ENCODE data around the gene FNBP1.
A peak's percentile ranks its signal among the peaks of the same experiment; 100 is the strongest.

The FNBP1 gene

GRCh38 chr9:130042885-130043653 is at the start of gene FNBP1:
Gene FNBP1, minus strand, starts transcription at chr9:130043189. Its CDS starts 214 bp downstream, at chr9:130042975.
- DNase-seq (ENCODE audit: low read depth in 2 of 2): peak; percentile 68 to 69

GRCh38 chr9:130090915-130091314 is 47.9 kb upstream of the FNBP1 start:
- no peak for DNase-seq (ENCODE audit: low read depth in 2 of 2)

GRCh38 chr9:130089141-130089540 is 46.2 kb upstream of the FNBP1 start:
- no peak for DNase-seq (ENCODE audit: low read depth in 2 of 2)

- no peak for DNase-seq (ENCODE audit: low read depth in 2 of 2)
Observed at GRCh38 chr9:130088051-130088450, 45.1 kb upstream of the FNBP1 start.

- no peak for DNase-seq (ENCODE audit: low read depth in 2 of 2)
Observed at GRCh38 chr9:130084337-130084736, 41.3 kb upstream of the FNBP1 start.

GRCh38 chr9:130078547-130078946 is 35.6 kb upstream of the FNBP1 start:
- DNase-seq (ENCODE audit: low read depth in 2 of 2): no peak

- DNase-seq (ENCODE audit: low read depth in 2 of 2): no peak
Observed at GRCh38 chr9:130073373-130073772, 30.4 kb upstream of the FNBP1 start.

GRCh38 chr9:130072515-130073235 is 29.7 kb upstream of the FNBP1 start:
- no peak for DNase-seq (ENCODE audit: low read depth in 2 of 2)

GRCh38 chr9:130069048-130069447 is 26.1 kb upstream of the FNBP1 start:
- DNase-seq (ENCODE audit: low read depth in 2 of 2): no peak

GRCh38 chr9:130064621-130065020 is 21.6 kb upstream of the FNBP1 start:
- no peak for DNase-seq (ENCODE audit: low read depth in 2 of 2)

GRCh38 chr9:130062750-130063149 is 19.8 kb upstream of the FNBP1 start:
- DNase-seq (ENCODE audit: low read depth in 2 of 2): no peak

GRCh38 chr9:130060296-130060695 is 17.3 kb upstream of the FNBP1 start:
- no peak for DNase-seq (ENCODE audit: low read depth in 2 of 2)

- no peak for DNase-seq (ENCODE audit: low read depth in 2 of 2)
Observed at GRCh38 chr9:130058887-130059286, 15.9 kb upstream of the FNBP1 start.

- no peak for DNase-seq (ENCODE audit: low read depth in 2 of 2)
Observed at GRCh38 chr9:130058154-130058553, 15.2 kb upstream of the FNBP1 start.

GRCh38 chr9:130054820-130055219 is 11.8 kb upstream of the FNBP1 start:
- no peak for DNase-seq (ENCODE audit: low read depth in 2 of 2)

GRCh38 chr9:130054325-130054786 is 11.4 kb upstream of the FNBP1 start:
- DNase-seq (ENCODE audit: low read depth in 2 of 2): no peak

GRCh38 chr9:130053504-130054324 is 10.7 kb upstream of the FNBP1 start, which contains the start of gene GPR107:
Gene GPR107, plus strand, starts transcription at chr9:130053906. Its CDS starts 27 bp downstream, at chr9:130053933.
- DNase-seq (ENCODE audit: low read depth in 2 of 2): peak; percentile 71 to 76

- no peak for DNase-seq (ENCODE audit: low read depth in 2 of 2)
Observed at GRCh38 chr9:130053109-130053503, 10.1 kb upstream of the FNBP1 start.

- no peak for DNase-seq (ENCODE audit: low read depth in 2 of 2)
Observed at GRCh38 chr9:130051855-130052254, 8.9 kb upstream of the FNBP1 start.

GRCh38 chr9:130050462-130050861 is 7.5 kb upstream of the FNBP1 start:
- DNase-seq (ENCODE audit: low read depth in 2 of 2): no peak

- no peak for DNase-seq (ENCODE audit: low read depth in 2 of 2)
Observed at GRCh38 chr9:130049431-130050210, 6.6 kb upstream of the FNBP1 start.

Measured in activated CD4-positive, alpha-beta T cell treated with anti-CD3 and anti-CD28 coated beads for 24 hours (primary cell).